HG03060 (cell line): ENCODE data around the gene RNF6.

Experiments
- ATAC-seq: cut with Tn5 transposase; IDR thresholded peaks from one replicate; pipeline ENCODE4 v1.9.1; 2021; ENCODE audit warnings: low read depth, moderate number of reproducible peaks; ENCODE audit not compliant: unreplicated experiment

Gene RNF6

DNA sequence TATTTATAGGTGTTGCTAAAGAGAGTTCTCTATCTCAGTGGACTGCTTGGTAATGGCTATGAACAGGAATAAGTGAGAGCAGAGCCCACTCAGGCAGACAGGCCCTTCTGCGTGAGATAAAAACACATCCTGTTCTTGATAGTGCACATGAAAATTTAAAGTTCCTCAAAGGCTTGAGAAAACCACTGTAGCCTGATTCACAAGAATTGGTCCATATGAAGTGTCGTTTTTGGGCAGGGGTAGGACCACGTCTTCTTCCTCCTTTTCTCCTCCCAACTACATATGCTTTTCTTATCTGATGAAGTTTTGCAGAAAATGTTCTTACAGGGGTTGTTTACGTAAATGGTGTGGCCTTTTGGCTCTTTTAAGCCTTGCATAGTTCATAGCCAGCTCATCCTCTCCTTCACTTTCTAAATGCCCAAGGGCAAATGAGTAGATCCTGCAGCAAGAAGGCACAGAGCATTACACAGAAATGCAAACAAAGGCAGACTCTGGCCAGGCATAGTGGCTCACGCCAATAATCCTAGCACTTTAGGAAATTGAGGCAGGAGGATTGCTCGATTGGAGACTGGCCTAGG is 53.8 kb downstream of the RNF6 start:
- ATAC-seq: no peak

- ATAC-seq: no peak
These were observed 58.3 kb downstream of the RNF6 start for GRCh38 chr13:26163812-26164211.
